H1 (cell line): ENCODE measurements around the gene PTPRJ. TPM values are rescaled to one million over a fixed set of nuclear protein-coding genes. Genes with fewer than 3 reads are reported as not detected.

Source experiments
- NRF1 ChIP-seq: IDR thresholded peaks from 2 replicates; pipeline ENCODE4 v1.6.1; 2011; ENCODE audit warnings: mild to moderate bottlenecking, low read depth, low read length, improper control_type of control experiment
- RNF2 ChIP-seq: fragments of 200-900, 300-1000 bp; sonication (generic); IDR thresholded peaks from 2 replicates; pipeline ENCODE4 v1.7.1; 2016; ENCODE audit warnings: borderline replicate concordance, low read depth, mild to moderate bottlenecking, antibody characterized with exemption, low read length; ENCODE audit not compliant: poor library complexity, severe bottlenecking; ENCODE audit errors: missing control alignments
- SIN3A ChIP-seq, 2 experiments: IDR thresholded peaks in 1 of 2; conservative IDR thresholded peaks in 1 of 2; 2 replicates each; pipeline ENCODE4 v1.6.1; 2011 to 2012; ENCODE audit warnings: low read length in 2 of 2, improper control_type of control experiment in 1 of 2, low read depth in 1 of 2, mild to moderate bottlenecking in 1 of 2
- TAF7 ChIP-seq: optimal IDR thresholded peaks from 2 replicates; pipeline ENCODE3; 2011; ENCODE audit warnings: low read depth, mild to moderate bottlenecking, inconsistent platforms, low read length, moderate library complexity, borderline replicate concordance
- YY1 ChIP-seq: IDR thresholded peaks from 2 replicates; pipeline ENCODE4 v1.6.1; 2011; ENCODE audit warnings: low read depth, mild to moderate bottlenecking, low read length
- polyA plus RNA-seq, 7 experiments: library from polyadenylated mRNA; depleted of rRNA in 3 of 7; stranded (reverse) in 5 of 7; unstranded in 2 of 7; fragments of >200 nt in 5 of 7; fragments of 200-250 nt in 2 of 7; gene quantifications; 1 replicate in 5 of 7; 2 replicates in 1 of 7; 4 replicates in 1 of 7; pipeline versions ENCODE4 v1.2.1 to v1.2.3, GENCODE V29; 2011 to 2013; ENCODE audit warnings: missing spikeins in 2 of 7, mixed read lengths in 2 of 7
- total RNA-seq: library from RNA; stranded (reverse); fragmentation: NEBNext Ultra II Directional; extraction: Animal tissue kit (Norgen Biotek cat#: 25700); gene quantifications from 2 replicates; pipeline ENCODE4 v1.2.1, GENCODE V29; 2021
- TF ChIP-seq, protein P1 (sequence below): fragments of 300-600 bp; sonication (generic); IDR thresholded peaks from 2 replicates; pipeline ENCODE4 v1.7.1; 2012; ENCODE audit warnings: low read length, moderate library complexity, mild to moderate bottlenecking, inconsistent platforms; ENCODE audit not compliant: insufficient replicate concordance
- TF ChIP-seq, protein P2 (sequence below): IDR thresholded peaks from 2 replicates; pipeline ENCODE4 v1.6.1; 2012; ENCODE audit warnings: low read length, inconsistent platforms
- TF ChIP-seq, protein P3 (sequence below): IDR thresholded peaks from 2 replicates; pipeline ENCODE4 v1.6.1; 2012; ENCODE audit warnings: inconsistent platforms

PTPRJ gene
- total and polyA plus RNA-seq, 2 of the 8 experiments (the other 6 are each of a cell fraction or from before 2014, with no cell fraction given) = 4.4 to 22.6 TPM

DNA sequence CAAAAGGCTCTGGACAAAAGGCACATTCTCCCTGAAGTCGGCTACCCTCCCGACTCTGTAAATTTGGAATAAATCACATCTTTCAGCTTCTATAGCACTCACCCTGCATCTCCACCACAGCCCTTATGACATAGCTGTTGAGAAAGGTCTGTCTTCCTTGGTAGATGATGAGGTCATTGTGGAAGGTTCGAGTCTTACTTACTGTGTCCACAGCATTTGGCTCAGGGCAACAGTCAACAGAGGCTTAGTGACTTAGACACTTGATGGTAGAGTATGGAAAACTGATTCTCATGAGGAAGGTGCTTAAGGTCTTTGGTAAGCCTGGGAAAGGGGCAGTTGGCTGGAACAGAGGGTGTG is 45.6 kb downstream of the PTPRJ start (continued):
- TF ChIP-seq, protein P1, sequence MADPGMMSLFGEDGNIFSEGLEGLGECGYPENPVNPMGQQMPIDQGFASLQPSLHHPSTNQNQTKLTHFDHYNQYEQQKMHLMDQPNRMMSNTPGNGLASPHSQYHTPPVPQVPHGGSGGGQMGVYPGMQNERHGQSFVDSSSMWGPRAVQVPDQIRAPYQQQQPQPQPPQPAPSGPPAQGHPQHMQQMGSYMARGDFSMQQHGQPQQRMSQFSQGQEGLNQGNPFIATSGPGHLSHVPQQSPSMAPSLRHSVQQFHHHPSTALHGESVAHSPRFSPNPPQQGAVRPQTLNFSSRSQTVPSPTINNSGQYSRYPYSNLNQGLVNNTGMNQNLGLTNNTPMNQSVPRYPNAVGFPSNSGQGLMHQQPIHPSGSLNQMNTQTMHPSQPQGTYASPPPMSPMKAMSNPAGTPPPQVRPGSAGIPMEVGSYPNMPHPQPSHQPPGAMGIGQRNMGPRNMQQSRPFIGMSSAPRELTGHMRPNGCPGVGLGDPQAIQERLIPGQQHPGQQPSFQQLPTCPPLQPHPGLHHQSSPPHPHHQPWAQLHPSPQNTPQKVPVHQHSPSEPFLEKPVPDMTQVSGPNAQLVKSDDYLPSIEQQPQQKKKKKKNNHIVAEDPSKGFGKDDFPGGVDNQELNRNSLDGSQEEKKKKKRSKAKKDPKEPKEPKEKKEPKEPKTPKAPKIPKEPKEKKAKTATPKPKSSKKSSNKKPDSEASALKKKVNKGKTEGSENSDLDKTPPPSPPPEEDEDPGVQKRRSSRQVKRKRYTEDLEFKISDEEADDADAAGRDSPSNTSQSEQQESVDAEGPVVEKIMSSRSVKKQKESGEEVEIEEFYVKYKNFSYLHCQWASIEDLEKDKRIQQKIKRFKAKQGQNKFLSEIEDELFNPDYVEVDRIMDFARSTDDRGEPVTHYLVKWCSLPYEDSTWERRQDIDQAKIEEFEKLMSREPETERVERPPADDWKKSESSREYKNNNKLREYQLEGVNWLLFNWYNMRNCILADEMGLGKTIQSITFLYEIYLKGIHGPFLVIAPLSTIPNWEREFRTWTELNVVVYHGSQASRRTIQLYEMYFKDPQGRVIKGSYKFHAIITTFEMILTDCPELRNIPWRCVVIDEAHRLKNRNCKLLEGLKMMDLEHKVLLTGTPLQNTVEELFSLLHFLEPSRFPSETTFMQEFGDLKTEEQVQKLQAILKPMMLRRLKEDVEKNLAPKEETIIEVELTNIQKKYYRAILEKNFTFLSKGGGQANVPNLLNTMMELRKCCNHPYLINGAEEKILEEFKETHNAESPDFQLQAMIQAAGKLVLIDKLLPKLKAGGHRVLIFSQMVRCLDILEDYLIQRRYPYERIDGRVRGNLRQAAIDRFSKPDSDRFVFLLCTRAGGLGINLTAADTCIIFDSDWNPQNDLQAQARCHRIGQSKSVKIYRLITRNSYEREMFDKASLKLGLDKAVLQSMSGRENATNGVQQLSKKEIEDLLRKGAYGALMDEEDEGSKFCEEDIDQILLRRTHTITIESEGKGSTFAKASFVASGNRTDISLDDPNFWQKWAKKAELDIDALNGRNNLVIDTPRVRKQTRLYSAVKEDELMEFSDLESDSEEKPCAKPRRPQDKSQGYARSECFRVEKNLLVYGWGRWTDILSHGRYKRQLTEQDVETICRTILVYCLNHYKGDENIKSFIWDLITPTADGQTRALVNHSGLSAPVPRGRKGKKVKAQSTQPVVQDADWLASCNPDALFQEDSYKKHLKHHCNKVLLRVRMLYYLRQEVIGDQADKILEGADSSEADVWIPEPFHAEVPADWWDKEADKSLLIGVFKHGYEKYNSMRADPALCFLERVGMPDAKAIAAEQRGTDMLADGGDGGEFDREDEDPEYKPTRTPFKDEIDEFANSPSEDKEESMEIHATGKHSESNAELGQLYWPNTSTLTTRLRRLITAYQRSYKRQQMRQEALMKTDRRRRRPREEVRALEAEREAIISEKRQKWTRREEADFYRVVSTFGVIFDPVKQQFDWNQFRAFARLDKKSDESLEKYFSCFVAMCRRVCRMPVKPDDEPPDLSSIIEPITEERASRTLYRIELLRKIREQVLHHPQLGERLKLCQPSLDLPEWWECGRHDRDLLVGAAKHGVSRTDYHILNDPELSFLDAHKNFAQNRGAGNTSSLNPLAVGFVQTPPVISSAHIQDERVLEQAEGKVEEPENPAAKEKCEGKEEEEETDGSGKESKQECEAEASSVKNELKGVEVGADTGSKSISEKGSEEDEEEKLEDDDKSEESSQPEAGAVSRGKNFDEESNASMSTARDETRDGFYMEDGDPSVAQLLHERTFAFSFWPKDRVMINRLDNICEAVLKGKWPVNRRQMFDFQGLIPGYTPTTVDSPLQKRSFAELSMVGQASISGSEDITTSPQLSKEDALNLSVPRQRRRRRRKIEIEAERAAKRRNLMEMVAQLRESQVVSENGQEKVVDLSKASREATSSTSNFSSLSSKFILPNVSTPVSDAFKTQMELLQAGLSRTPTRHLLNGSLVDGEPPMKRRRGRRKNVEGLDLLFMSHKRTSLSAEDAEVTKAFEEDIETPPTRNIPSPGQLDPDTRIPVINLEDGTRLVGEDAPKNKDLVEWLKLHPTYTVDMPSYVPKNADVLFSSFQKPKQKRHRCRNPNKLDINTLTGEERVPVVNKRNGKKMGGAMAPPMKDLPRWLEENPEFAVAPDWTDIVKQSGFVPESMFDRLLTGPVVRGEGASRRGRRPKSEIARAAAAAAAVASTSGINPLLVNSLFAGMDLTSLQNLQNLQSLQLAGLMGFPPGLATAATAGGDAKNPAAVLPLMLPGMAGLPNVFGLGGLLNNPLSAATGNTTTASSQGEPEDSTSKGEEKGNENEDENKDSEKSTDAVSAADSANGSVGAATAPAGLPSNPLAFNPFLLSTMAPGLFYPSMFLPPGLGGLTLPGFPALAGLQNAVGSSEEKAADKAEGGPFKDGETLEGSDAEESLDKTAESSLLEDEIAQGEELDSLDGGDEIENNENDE = no peak
- TF ChIP-seq NRF1 = no peak
- TF ChIP-seq TAF7 = no peak
- TF ChIP-seq RNF2 = no peak
- no peak for TF ChIP-seq YY1
- TF ChIP-seq, protein P2, sequence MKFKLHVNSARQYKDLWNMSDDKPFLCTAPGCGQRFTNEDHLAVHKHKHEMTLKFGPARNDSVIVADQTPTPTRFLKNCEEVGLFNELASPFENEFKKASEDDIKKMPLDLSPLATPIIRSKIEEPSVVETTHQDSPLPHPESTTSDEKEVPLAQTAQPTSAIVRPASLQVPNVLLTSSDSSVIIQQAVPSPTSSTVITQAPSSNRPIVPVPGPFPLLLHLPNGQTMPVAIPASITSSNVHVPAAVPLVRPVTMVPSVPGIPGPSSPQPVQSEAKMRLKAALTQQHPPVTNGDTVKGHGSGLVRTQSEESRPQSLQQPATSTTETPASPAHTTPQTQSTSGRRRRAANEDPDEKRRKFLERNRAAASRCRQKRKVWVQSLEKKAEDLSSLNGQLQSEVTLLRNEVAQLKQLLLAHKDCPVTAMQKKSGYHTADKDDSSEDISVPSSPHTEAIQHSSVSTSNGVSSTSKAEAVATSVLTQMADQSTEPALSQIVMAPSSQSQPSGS = no peak
- no peak for TF ChIP-seq SIN3A (conservative IDR thresholded peaks at IDR 0.05 in 1 of 2, IDR thresholded peaks at IDR 0.05 in 1 of 2; ENCODE audit: low read depth in 1 of 2, low read length in 2 of 2)
- TF ChIP-seq, protein P3, sequence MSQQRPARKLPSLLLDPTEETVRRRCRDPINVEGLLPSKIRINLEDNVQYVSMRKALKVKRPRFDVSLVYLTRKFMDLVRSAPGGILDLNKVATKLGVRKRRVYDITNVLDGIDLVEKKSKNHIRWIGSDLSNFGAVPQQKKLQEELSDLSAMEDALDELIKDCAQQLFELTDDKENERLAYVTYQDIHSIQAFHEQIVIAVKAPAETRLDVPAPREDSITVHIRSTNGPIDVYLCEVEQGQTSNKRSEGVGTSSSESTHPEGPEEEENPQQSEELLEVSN = no peak
